IPS-15b (cell line): Measurements from ENCODE around the gene TALDO1.
A peak's percentile ranks its signal among the peaks of the same experiment; 100 is the strongest.

Experiments used
- H3K27me3 ChIP-seq: one replicate; pipeline ENCODE4 v1.6.1; 2013; ENCODE audit warnings: low read length; ENCODE audit not compliant: control insufficient read depth, insufficient read depth
- H3K36me3 ChIP-seq: one replicate; pipeline ENCODE4 v1.6.1; 2013; ENCODE audit warnings: low read length; ENCODE audit not compliant: control insufficient read depth, insufficient read depth
- H3K4me1 ChIP-seq: one replicate; pipeline ENCODE4 v1.6.1; 2013; ENCODE audit warnings: mild to moderate bottlenecking, low read length; ENCODE audit not compliant: control insufficient read depth, insufficient read depth
- H3K4me3 ChIP-seq: one replicate; pipeline ENCODE4 v1.5.1; 2013; ENCODE audit warnings: low read depth, low read length
- H3K9ac ChIP-seq: one replicate; pipeline ENCODE4 v1.6.1; 2013; ENCODE audit warnings: low read depth, mild to moderate bottlenecking, low read length
- H3K9me3 ChIP-seq: one replicate; pipeline ENCODE4 v1.6.1; 2013; ENCODE audit warnings: mild to moderate bottlenecking, low read length; ENCODE audit not compliant: control insufficient read depth, insufficient read depth

The TALDO1 gene

DNA sequence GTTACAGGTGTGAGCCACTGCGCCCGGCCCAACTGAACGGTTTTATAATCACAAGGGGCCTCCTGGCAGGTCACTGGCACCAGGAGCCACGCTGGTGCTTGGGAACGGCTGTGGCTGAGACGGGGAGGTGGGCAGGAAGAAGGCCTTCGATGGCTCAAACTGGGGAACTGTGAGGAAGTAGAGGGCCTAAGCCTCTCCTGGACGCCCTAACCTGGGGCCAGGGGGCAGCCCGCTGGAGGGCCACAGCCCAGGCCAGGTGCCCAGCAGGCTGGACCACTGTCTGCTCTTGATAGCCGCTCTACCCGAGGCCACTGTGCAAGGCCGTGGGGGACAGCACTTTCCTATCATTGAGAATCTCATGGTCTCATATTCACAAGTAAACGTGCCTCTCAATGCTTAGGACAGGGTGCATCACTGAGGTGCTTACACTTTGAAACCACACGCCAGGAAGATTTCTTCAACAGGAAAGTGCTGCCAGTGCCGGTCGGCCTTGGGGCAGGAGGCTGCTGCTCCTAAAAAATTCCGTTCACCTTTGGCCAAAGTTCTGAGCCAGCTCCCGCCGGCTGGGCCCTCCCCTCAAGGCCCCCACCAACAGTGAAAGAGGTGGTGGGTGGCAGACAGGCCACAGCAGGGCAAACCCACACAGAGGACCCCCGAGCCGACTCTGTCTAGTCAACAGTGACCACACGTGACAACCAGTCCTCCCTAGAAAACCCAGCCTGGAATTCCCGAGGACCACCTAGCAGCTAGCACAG is 22.8 kb downstream of the TALDO1 start:
- no peaks in the 10 kb centered on the region for H3K27me3 ChIP-seq
- H3K9me3 ChIP-seq = no peaks in the 10 kb centered on the region
- peaks cover 53% of the 10 kb centered on the region for H3K36me3 ChIP-seq
- H3K9ac ChIP-seq = no peak overlapping the region
- no peaks in the 10 kb centered on the region for H3K4me1 ChIP-seq
- H3K4me3 ChIP-seq = no peak overlapping the region

- Histone ChIP-seq H3K9me3 (no peaks in the 10 kb centered on the region), H3K36me3 (peaks cover 50% of the 10 kb centered on the region), H3K4me1 (no peaks in the 10 kb centered on the region), H3K27me3 (no peaks in the 10 kb centered on the region), H3K9ac (no peak overlapping the region), H3K4me3 (no peak overlapping the region)
Measured at GRCh38 chr11:770642-771616, 23.7 kb downstream of the TALDO1 start.

DNA sequence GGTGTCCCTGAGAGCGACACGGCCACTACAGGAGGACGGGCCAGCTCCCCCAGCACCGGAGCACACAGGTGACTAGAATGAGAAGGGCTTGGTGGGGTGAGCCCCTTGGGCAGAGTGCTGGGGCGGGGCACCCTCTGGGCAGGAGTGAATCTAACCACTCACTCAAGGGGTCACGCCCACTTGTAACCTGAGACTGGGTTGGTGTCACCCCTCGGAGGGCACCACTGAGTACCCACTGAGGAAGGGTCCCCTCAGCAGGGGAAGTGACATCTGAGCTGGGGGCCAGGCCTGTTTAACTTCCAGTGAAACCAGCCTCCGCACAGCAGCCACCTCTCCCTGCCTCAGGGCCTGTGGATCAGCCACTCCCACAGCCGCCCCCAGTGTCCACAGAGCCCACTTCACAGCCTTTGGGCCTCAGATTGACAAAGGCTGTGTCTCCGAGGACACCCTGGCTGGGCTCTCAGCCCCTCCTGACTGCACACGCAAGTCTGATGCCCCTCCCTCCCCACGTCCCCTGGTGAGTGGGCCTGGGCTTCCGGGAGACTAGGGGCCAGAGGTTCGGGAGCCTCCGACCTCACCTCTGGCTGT is 24.4 kb downstream of the TALDO1 start:
- Histone ChIP-seq H3K9ac (no peak overlapping the region), H3K9me3 (no peaks in the 10 kb centered on the region), H3K27me3 (no peaks in the 10 kb centered on the region), H3K36me3 (peaks cover 44% of the 10 kb centered on the region), H3K4me1 (no peaks in the 10 kb centered on the region), H3K4me3 (no peak overlapping the region)

- no peaks in the 10 kb centered on the region for H3K27me3 ChIP-seq
- H3K36me3 ChIP-seq = peaks cover 40% of the 10 kb centered on the region
- no peak overlapping the region for H3K4me3 ChIP-seq
- H3K4me1 ChIP-seq = no peaks in the 10 kb centered on the region
- no peak overlapping the region for H3K9ac ChIP-seq
- H3K9me3 ChIP-seq = no peaks in the 10 kb centered on the region
Measured at GRCh38 chr11:772429-773390, 25.4 kb downstream of the TALDO1 start.

DNA sequence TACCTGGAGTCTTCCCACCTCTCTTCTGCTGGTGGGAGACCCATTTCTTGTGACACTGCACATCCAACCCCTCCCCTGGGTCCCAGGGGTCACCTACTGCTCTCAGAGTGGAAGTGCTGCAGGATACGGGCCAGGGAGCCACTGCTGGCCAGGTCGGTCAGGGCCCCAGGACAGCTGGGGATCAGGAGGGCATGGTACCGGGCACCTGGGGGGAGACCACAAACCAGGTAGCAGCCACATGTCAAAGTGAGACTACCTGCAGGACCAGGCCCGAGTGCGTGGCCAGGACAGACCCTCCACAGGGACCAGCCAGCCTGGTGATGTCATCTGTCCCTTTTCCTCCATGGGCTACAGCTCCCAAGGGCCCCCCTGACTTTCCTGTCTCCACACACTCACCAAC is 26.2 kb downstream of the TALDO1 start:
- no peaks in the 10 kb centered on the region for H3K4me1 ChIP-seq
- H3K27me3 ChIP-seq = no peaks in the 10 kb centered on the region
- no peak overlapping the region for H3K9ac ChIP-seq
- H3K36me3 ChIP-seq = peaks cover 40% of the 10 kb centered on the region
- no peak overlapping the region for H3K4me3 ChIP-seq
- no peaks in the 10 kb centered on the region for H3K9me3 ChIP-seq

- Histone ChIP-seq H3K9me3 (no peaks in the 10 kb centered on the region), H3K36me3 (peaks cover 40% of the 10 kb centered on the region), H3K4me3 (no peak overlapping the region), H3K27me3 (no peaks in the 10 kb centered on the region), H3K9ac (no peak overlapping the region), H3K4me1 (no peaks in the 10 kb centered on the region)
Measured at GRCh38 chr11:773830-774229, 26.6 kb downstream of the TALDO1 start.

DNA sequence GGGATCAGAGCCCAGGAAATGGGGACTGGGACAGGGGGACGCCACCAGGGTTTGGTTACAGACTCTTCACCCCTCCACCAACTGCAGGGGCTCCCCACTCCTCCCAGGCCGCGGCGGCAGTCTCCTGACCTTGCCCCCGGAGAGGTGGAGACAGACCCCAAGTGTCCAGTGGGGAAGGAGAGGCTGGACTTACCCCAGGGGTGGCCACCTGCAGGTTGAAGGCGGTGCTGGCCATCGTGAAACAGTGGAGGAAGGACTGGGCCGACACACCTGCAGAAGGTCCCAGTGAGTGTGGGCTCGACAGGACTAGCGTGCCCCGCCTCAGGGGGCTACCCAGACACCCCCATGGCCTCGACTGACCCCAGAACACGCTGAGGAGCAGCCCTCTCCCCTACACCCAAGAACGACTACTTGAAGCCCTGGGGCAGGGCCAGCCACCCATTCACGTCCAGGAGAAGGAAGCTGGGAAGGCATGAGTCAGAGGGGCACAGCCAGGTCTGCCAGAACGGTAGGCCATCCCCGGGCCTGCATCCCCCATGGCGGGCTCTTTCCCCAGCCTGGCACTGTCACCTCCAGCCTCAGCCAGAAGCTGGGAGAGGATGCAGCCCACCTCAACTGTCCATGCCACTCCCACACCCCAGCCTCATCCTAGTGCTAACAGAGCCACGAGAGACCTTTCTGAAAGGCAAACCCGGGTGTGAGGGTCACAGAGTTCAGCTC is 27.8 kb downstream of the TALDO1 start:
- Histone ChIP-seq H3K36me3 (peaks cover 37% of the 10 kb centered on the region), H3K27me3 (no peaks in the 10 kb centered on the region), H3K9ac (no peak overlapping the region), H3K4me1 (no peaks in the 10 kb centered on the region), H3K4me3 (no peak overlapping the region), H3K9me3 (no peaks in the 10 kb centered on the region)

GRCh38 chr11:776263-776560 is 28.9 kb downstream of the TALDO1 start:
- H3K4me1 ChIP-seq = no peaks in the 10 kb centered on the region
- H3K27me3 ChIP-seq = no peaks in the 10 kb centered on the region
- H3K4me3 ChIP-seq = peak overlapping the region; percentile 86
- H3K9me3 ChIP-seq = no peaks in the 10 kb centered on the region
- no peak overlapping the region for H3K9ac ChIP-seq
- peaks cover 26% of the 10 kb centered on the region for H3K36me3 ChIP-seq

DNA sequence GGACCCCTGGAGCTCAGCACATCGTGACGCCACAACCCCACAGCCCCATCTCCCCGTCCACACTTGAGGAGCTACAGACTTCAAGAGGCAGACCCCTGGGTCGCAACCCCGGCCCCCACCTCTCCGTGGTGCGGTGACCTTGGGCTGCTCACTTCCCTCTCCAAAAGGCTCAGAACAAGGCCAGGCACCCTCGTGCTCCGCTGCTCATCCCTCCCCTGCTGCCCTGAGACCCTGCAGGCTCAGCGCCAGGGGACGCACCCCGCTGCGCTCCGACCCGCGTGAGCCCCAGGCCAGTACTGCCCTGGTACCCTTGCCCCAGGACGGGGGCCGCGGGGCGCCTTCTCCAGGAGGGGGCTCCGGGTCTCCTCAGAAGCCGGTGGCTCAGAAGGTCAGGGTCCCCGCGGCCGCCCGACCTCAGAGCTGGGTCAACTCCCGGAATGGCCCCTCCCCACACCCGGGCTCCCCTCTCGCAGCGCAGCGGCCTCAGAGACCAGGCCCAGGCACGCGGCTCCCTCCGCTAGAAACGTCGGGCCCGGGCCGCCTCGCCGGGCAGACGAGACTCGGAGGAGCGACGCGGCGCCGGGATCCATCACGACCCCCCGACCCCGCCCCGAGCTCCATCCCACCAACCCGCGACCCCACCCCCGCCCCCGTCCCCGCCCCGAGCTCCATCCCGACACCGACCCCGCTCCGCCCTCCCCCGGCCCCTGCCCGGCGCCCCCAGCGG is 29.5 kb downstream of the TALDO1 start:
- peaks cover 21% of the 10 kb centered on the region for H3K36me3 ChIP-seq
- H3K4me3 ChIP-seq = peak overlapping the region; percentile 86

More for the DNA sequence above, 29.5 kb downstream of the TALDO1 start:
- peak overlapping the region; percentile 65 for H3K9ac ChIP-seq
- no peaks in the 10 kb centered on the region for H3K27me3 ChIP-seq
- no peaks in the 10 kb centered on the region for H3K9me3 ChIP-seq
- H3K4me1 ChIP-seq = no peaks in the 10 kb centered on the region
